ENCODE measurements around the gene EBF4. TPM values are rescaled to one million over a fixed set of nuclear protein-coding genes. Genes with fewer than 3 reads are reported as not detected.

Gene EBF4
- total and polyA plus RNA-seq, 10 of the 15 experiments (the other 5 are each of a cell fraction or from before 2014, with no cell fraction given), result 0.13 TPM; not detected in 9

- TF ChIP-seq YY1 (IDR thresholded peaks at IDR 0.05; ENCODE audit: low read depth, low read length), result no peak
- no peak for TF ChIP-seq RCOR1 (conservative IDR thresholded peaks at IDR 0.05; ENCODE audit: low read depth, low read length)
- no peak for TF ChIP-seq POLR2AphosphoS5 (IDR thresholded peaks at IDR 0.05; ENCODE audit: low read length)
- TF ChIP-seq SUPT20H (IDR thresholded peaks at IDR 0.05; ENCODE audit: borderline replicate concordance, control insufficient read depth, low read depth, low read length), result no peak
- TF ChIP-seq RELA (IDR thresholded peaks at IDR 0.05; ENCODE audit: borderline replicate concordance, partially characterized antibody), result no peak
- TF ChIP-seq NFIC (IDR thresholded peaks at IDR 0.05; ENCODE audit: low read depth, low read length), result no peak
- TF ChIP-seq BRCA1 (IDR thresholded peaks at IDR 0.05; ENCODE audit: low read depth, low read length), result no peak
- no peak for TF ChIP-seq YBX1 (IDR thresholded peaks at IDR 0.05)
- no peak for TF ChIP-seq ASH2L (IDR thresholded peaks at IDR 0.05; ENCODE audit: borderline replicate concordance, low read depth)
- TF ChIP-seq RB1 (IDR thresholded peaks at IDR 0.05; ENCODE audit: borderline replicate concordance), result no peak
- no peak for TF ChIP-seq NR2F1 (conservative IDR thresholded peaks at IDR 0.05)
- TF ChIP-seq GATAD2B (conservative IDR thresholded peaks at IDR 0.05; ENCODE audit: low read depth), result no peak
- TF ChIP-seq BCL11A (IDR thresholded peaks at IDR 0.05; ENCODE audit: low read depth, low read length), result no peak
Observed at GRCh38 chr20:2739042-2739398, 46.4 kb downstream of the EBF4 start (continued).

GRCh38 chr20:2740702-2741101 is 48.1 kb downstream of the EBF4 start:
- ATAC-seq (no peak), DNase-seq (ENCODE audit: low read depth, low spot score) (no peak), FAIRE-seq (no peak)
- Histone ChIP-seq H4K20me1 (ENCODE audit: control insufficient read depth, insufficient read depth) (no peaks in the 10 kb centered on the region), H3K4me1 (ENCODE audit: control insufficient read depth, insufficient read depth, low read length) (no peaks in the 10 kb centered on the region), H3K9ac (ENCODE audit: control insufficient read depth, insufficient read depth, low read length) (no peak overlapping the region), H3K36me3 (ENCODE audit: control insufficient read depth in 2 of 2, insufficient read depth in 2 of 2, low read length in 1 of 2) (no peaks in the 10 kb centered on the region), H3K79me2 (ENCODE audit: control insufficient read depth, insufficient read depth, low read length) (no peaks in the 10 kb centered on the region), H2AFZ (ENCODE audit: control insufficient read depth, low read depth, low read length) (no peak overlapping the region), H3K9me3 (replicated peaks; ENCODE audit: control insufficient read depth, insufficient read depth, low read length) (no peaks in the 10 kb centered on the region), H3K4me3 (no peak overlapping the region), H3K27ac (ENCODE audit: control insufficient read depth, insufficient read depth) (no peak overlapping the region), H3K27me3 (replicated peaks in 1 of 2; ENCODE audit: control insufficient read depth in 2 of 2, insufficient read depth in 2 of 2, low read length in 1 of 2) (no peaks in the 10 kb centered on the region; a peak in 2 of 4 replicates), H3K4me2 (ENCODE audit: control insufficient read depth, insufficient read depth) (no peak overlapping the region)
- 65% methylated on average over 6 of the region's 6 CpGs for WGBS (ENCODE audit: insufficient coverage, insufficient replicate concordance, low lambda C conversion rate, missing lambda C conversion rate)
- ChIA-PET RAD21 (ENCODE audit: unreplicated experiment) (no interaction called here), SMC1A (ENCODE audit: uncharacterized antibody, unreplicated experiment) (interaction anchor here (1.2 kb wide), 1 partner anchor 261 kb away, joined by 5 read pairs; no protein-coding TSS in a partner anchor), CTCF (interaction anchor here (0.8 to 3.0 kb wide), 3 partner anchors 11 to 260 kb away, joined by 3 to 19 read pairs (median 11); no protein-coding TSS in a partner anchor), POLR2A (no interaction called here)
- no TSS peak for BruUV-seq (replicated peaks)
- intact Hi-C loops (cut with micrococcal nuclease; ENCODE audit: unreplicated experiment), result loop anchor here (5.0 to 10.0 kb wide), 2 partner anchors 56 to 112 kb away; no protein-coding TSS in a partner anchor
- in situ Hi-C loops (cut with MboI), result no loop called here
- TF ChIP-seq PRDM15 (CRISPR knock-in tag; IDR thresholded peaks at IDR 0.05) (no peak), USF1 (IDR thresholded peaks at IDR 0.05; ENCODE audit: borderline replicate concordance, extremely low read length, insufficient read depth, low read depth, low read length) (no peak), REST (IDR thresholded peaks at IDR 0.05; ENCODE audit: low read depth, low read length) (no peak), SP1 (IDR thresholded peaks at IDR 0.05; ENCODE audit: low read depth, low read length) (no peak)

Measured in GM12878 (cell line).